WTC11 (cell line): ENCODE data around the gene NPAS2. TPM values are rescaled to one million over a fixed set of nuclear protein-coding genes. Genes with fewer than 3 reads are reported as not detected.

ENCODE experiments used
- ATAC-seq: fragments of 200-7000 bp; cut with Tn5 transposase; 2 replicates; pipeline ENCODE4 v1.10.0; 2021; ENCODE audit warnings: mild to moderate bottlenecking, moderate library complexity
- CTCF ChIA-PET: fragments of 300-600 bp; sonication (Branson Sonifier 250); formaldehyde crosslinking; loops from one replicate; lab custom pipeline; 2021; ENCODE audit warnings: antibody characterized with exemption; lab: Charles Lee
- POLR2A ChIA-PET: fragments of 350-600 bp; sonication (Branson Sonifier 250); formaldehyde crosslinking; loops from one replicate; lab custom pipeline; 2021; ENCODE audit warnings: antibody characterized with exemption; lab: Charles Lee
- DNase-seq: peaks from one replicate; pipeline ENCODE4 v3.0.0; 2021; ENCODE audit warnings: low spot score
- H3K27ac Mint-ChIP-seq: 2 replicates; pipeline ENCODE4 v1.8.0; 2021; ENCODE audit warnings: mixed read lengths
- H3K27me3 Mint-ChIP-seq: 2 replicates; pipeline ENCODE4 v1.8.0; 2021; ENCODE audit warnings: low read depth, mild to moderate bottlenecking, moderate library complexity, mixed read lengths
- H3K36me3 Mint-ChIP-seq: 2 replicates; pipeline ENCODE4 v1.8.0; 2021; ENCODE audit warnings: mixed read lengths
- H3K4me1 Mint-ChIP-seq: 2 replicates; pipeline ENCODE4 v1.8.0; 2022; ENCODE audit warnings: mixed read lengths
- H3K4me3 Mint-ChIP-seq: 2 replicates; pipeline ENCODE4 v1.8.0; 2021; ENCODE audit warnings: mild to moderate bottlenecking, moderate library complexity, mixed read lengths
- H3K9me3 Mint-ChIP-seq: 2 replicates; pipeline ENCODE4 v1.8.0; 2021; ENCODE audit warnings: mixed read lengths
- AFF4 ChIP-seq: sonication (generic); formaldehyde crosslinking; IDR thresholded peaks from 2 replicates; pipeline ENCODE4 v1.8.1; 2023; ENCODE audit warnings: mild to moderate bottlenecking, missing genetic modification reagents, borderline replicate concordance
- ATF1 ChIP-seq: sonication (generic); formaldehyde crosslinking; IDR thresholded peaks from 2 replicates; pipeline ENCODE4 v1.8.1; 2023; ENCODE audit warnings: mild to moderate bottlenecking, moderate library complexity, missing genetic modification reagents
- ATF3 ChIP-seq: sonication (generic); formaldehyde crosslinking; conservative IDR thresholded peaks from 2 replicates; pipeline ENCODE4 v1.8.1; 2022; ENCODE audit warnings: mild to moderate bottlenecking, missing genetic modification reagents
- E2F1 ChIP-seq: sonication (generic); formaldehyde crosslinking; IDR thresholded peaks from 2 replicates; pipeline ENCODE4 v1.8.0; 2022; ENCODE audit warnings: mild to moderate bottlenecking, missing genetic modification reagents
- EMX1 ChIP-seq: fragments of 250-450 bp; sonication (Bioruptor Pico); IDR thresholded peaks from 2 replicates; pipeline ENCODE4 v1.8.0; 2021; ENCODE audit warnings: mild to moderate bottlenecking
- HMGXB4 ChIP-seq: sonication (generic); formaldehyde crosslinking; IDR thresholded peaks from 2 replicates; pipeline ENCODE4 v1.8.1; 2023; ENCODE audit warnings: mild to moderate bottlenecking, moderate library complexity, missing genetic modification reagents
- IRF2 ChIP-seq: sonication (generic); formaldehyde crosslinking; IDR thresholded peaks from 2 replicates; pipeline ENCODE4 v1.8.0; 2022; ENCODE audit warnings: low read depth, missing genetic modification reagents, borderline replicate concordance
- JUN ChIP-seq: sonication (generic); formaldehyde crosslinking; IDR thresholded peaks from 2 replicates; pipeline ENCODE4 v1.8.0; 2023; ENCODE audit warnings: mild to moderate bottlenecking, missing genetic modification reagents
- MLX ChIP-seq: sonication (generic); formaldehyde crosslinking; IDR thresholded peaks from 2 replicates; pipeline ENCODE4 v1.8.1; 2023; ENCODE audit warnings: mild to moderate bottlenecking, missing genetic modification reagents, moderate library complexity
- OVOL2 ChIP-seq: fragments of 250-450 bp; sonication (Bioruptor Pico); IDR thresholded peaks from 2 replicates; pipeline ENCODE4 v1.9.0; 2021; ENCODE audit warnings: mild to moderate bottlenecking, borderline replicate concordance
- SOX15 ChIP-seq: fragments of 250-450 bp; sonication (Bioruptor Pico); IDR thresholded peaks from 2 replicates; pipeline ENCODE4 v1.9.0; 2021; ENCODE audit warnings: mild to moderate bottlenecking
- TEAD1 ChIP-seq: sonication (generic); formaldehyde crosslinking; IDR thresholded peaks from 2 replicates; pipeline ENCODE4 v1.8.0; 2022; ENCODE audit warnings: mild to moderate bottlenecking, missing genetic modification reagents
- TEAD4 ChIP-seq: sonication (generic); formaldehyde crosslinking; IDR thresholded peaks from 2 replicates; pipeline ENCODE4 v1.8.0; 2022; ENCODE audit warnings: mild to moderate bottlenecking, missing genetic modification reagents
- USF1 ChIP-seq: sonication (generic); formaldehyde crosslinking; IDR thresholded peaks from 2 replicates; pipeline ENCODE4 v1.8.0; 2022; ENCODE audit warnings: mild to moderate bottlenecking, missing genetic modification reagents
- ZNF138 ChIP-seq: sonication (generic); formaldehyde crosslinking; conservative IDR thresholded peaks from 2 replicates; pipeline ENCODE4 v1.8.1; 2022; ENCODE audit warnings: mild to moderate bottlenecking, moderate library complexity, missing genetic modification reagents
- ZNF671 ChIP-seq: fragments of 250-450 bp; sonication (Bioruptor Pico); IDR thresholded peaks from 2 replicates; pipeline ENCODE4 v1.8.0; 2021; ENCODE audit warnings: mild to moderate bottlenecking
- total RNA-seq: library from RNA; stranded (reverse); gene quantifications from 3 replicates; pipeline ENCODE4 v1.2.3, GENCODE V29; 2021

Gene NPAS2
- total RNA-seq, 1 experiment from 2014 or later: 2.6 TPM

- Mint-ChIP-seq H3K27me3 (no peaks in the 10 kb centered on the region), H3K27ac (peak overlapping the region; percentile 73), H3K9me3 (peaks cover 16% of the 10 kb centered on the region; the same call in 1 of the 2 replicates), H3K36me3 (peaks cover 48% of the 10 kb centered on the region), H3K4me3 (no peak overlapping the region), H3K4me1 (peaks cover 15% of the 10 kb centered on the region)
- no peak for TF ChIP-seq USF1 (CRISPR knock-in tag)
- CTCF ChIA-PET: interaction anchor here (0.6 to 2.2 kb wide), 11 partner anchors 8 to 191 kb away, joined by 3 to 12 read pairs (median 7); partner anchors contain the start of gene TBC1D8
- DNase-seq: no peak
- POLR2A ChIA-PET: interaction anchor here (0.6 kb wide), 1 partner anchor 24 kb away, joined by 3 read pairs; no protein-coding TSS in a partner anchor
- peak; percentile 55 for ATAC-seq
These were observed 207.1 kb downstream of the NPAS2 start for GRCh38 chr2:101026923-101027469.

- Mint-ChIP-seq H3K9me3 (peaks cover 16% of the 10 kb centered on the region; the same call in 1 of the 2 replicates), H3K4me1 (peaks cover 15% of the 10 kb centered on the region), H3K36me3 (peaks cover 53% of the 10 kb centered on the region), H3K27me3 (no peaks in the 10 kb centered on the region), H3K4me3 (no peak overlapping the region), H3K27ac (no peak overlapping the region)
- TF ChIP-seq HMGXB4 (CRISPR knock-in tag): no peak
- TF ChIP-seq SOX15 (CRISPR knock-in tag): no peak
- TF ChIP-seq ZNF671 (CRISPR knock-in tag): no peak
- TF ChIP-seq E2F1 (CRISPR knock-in tag): no peak
- no peak for TF ChIP-seq IRF2 (CRISPR knock-in tag)
- ChIA-PET POLR2A (no interaction called here), CTCF (interaction anchor here (1.0 to 1.9 kb wide), 6 partner anchors 9 to 190 kb away, joined by 5 to 12 read pairs (median 8); no protein-coding TSS in a partner anchor)
- ATAC-seq (no peak), DNase-seq (no peak)
These were observed 207.9 kb downstream of the NPAS2 start for GRCh38 chr2:101027852-101028251.

- ATAC-seq: no peak
- POLR2A ChIA-PET: no interaction called here
These were observed 211.1 kb downstream of the NPAS2 start for GRCh38 chr2:101030866-101031554.

More at GRCh38 chr2:101030866-101031554, 211.1 kb downstream of the NPAS2 start:
- DNase-seq: no peak
- Mint-ChIP-seq H3K27ac (no peak overlapping the region), H3K36me3 (peaks cover 65% of the 10 kb centered on the region), H3K4me3 (no peak overlapping the region), H3K9me3 (peaks cover 16% of the 10 kb centered on the region; the same call in 1 of the 2 replicates), H3K4me1 (peaks cover 10% of the 10 kb centered on the region), H3K27me3 (no peaks in the 10 kb centered on the region)
- CTCF ChIA-PET: interaction anchor here (0.5 to 2.0 kb wide), 3 partner anchors 19 to 174 kb away, joined by 4 to 6 read pairs (median 5); no protein-coding TSS in a partner anchor
- TF ChIP-seq EMX1: no peak
- no peak for TF ChIP-seq USF1 (CRISPR knock-in tag)
- TF ChIP-seq ATF3 (CRISPR knock-in tag): no peak
- no peak for TF ChIP-seq E2F1 (CRISPR knock-in tag)
- no peak for TF ChIP-seq JUN (CRISPR knock-in tag)
- no peak for TF ChIP-seq TEAD1 (CRISPR knock-in tag)
- no peak for TF ChIP-seq ATF1 (CRISPR knock-in tag)
- no peak for TF ChIP-seq ZNF671 (CRISPR knock-in tag)
- no peak for TF ChIP-seq MLX (CRISPR knock-in tag)
- TF ChIP-seq ZNF138 (CRISPR knock-in tag): no peak
- no peak for TF ChIP-seq OVOL2 (CRISPR knock-in tag)
- no peak for TF ChIP-seq TEAD4 (CRISPR knock-in tag)
- no peak for TF ChIP-seq HMGXB4 (CRISPR knock-in tag)
- TF ChIP-seq AFF4 (CRISPR knock-in tag): no peak
